GM19468 (cell line): ENCODE results near the gene DYNLT4.
"Not testable (repeated sequence)": the region's sequence is repeated elsewhere in the genome, so short reads cannot be mapped to it uniquely, and the experiment has no call there.

Experiments
- ATAC-seq: cut with Tn5 transposase; IDR thresholded peaks from one replicate; pipeline ENCODE4 v1.9.1; 2021; ENCODE audit warnings: mild to moderate bottlenecking, moderate library complexity, moderate number of reproducible peaks; ENCODE audit not compliant: unreplicated experiment; ENCODE audit errors: extremely low read depth

The DYNLT4 gene

GRCh38 chr1:44829506-44830384 is 22.6 kb upstream of the DYNLT4 start:
- no peak for ATAC-seq

DNA sequence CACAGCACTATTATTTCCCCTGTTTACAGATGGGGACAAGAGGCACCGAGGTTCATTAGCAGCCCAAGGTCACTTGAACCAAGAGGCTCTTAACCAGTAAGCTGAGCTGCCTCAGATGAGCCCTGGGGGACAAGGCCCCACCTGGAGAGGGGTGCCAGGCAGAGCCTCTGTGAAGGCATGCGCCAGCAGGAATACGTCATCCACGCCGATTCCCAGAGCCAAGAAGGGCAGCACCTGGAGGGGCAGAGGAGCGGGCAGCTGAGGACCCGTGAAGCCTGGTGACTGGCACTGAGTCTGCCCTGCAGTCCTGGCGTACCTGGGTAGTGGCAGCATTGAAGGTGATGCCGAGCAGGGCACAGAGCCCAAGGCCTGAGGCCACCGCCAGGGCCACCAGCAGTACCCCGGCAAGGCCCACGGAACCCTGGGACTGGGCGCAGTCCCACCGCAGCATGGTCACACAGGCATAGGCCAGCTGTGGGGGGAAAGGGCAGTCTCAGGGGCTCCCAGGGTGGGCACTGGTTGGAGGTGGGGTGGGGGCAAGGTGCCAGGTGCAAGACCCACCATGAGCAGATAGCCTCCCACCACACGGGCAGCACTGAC is 21.8 kb upstream of the DYNLT4 start:
- ATAC-seq: no peak

- no peak for ATAC-seq
Observed at GRCh38 chr1:44828003-44828651, 21.0 kb upstream of the DYNLT4 start.

GRCh38 chr1:44827197-44828002 is 20.2 kb upstream of the DYNLT4 start:
- ATAC-seq: no peak

DNA sequence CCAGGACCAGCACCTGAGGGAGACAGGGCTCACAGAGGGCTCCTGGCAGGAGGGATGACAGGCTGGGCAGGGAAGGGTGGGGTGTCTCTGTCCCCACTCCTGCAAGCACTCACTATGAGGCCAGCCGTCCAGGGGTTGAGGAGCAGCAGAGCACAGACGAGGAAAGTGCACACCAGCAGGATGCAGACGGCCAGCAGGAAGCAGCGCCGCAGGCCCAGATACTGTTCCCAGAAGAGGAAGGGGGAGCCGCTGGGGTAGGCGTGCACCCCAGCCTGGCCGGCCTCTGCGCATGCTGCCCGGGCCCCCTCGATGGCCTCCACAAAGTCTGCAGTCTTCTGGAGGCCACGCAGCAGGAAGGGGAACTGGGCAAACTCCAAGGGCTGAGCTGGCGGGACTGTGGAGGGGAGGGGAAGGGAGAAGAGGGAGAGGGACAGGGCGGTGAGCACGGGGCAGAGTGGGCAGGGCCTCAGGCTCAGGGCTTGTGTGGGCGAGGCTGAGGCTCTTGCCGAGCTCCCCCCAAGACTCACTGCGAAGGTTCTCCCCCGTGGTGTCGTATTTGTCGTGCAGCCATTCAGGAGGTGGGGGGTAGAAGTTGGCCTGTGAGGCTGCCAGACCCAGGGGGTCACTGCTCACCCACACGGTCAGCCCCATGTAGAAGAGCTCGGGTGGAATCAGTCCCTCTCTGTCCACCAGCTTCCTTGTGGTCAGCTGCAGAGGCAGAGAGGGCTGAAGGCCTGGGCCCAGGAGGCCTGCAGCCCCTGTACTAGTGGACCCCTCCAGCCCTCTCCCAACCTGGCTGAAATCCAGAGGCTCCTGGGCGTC is 19.4 kb upstream of the DYNLT4 start:
- no peak for ATAC-seq

GRCh38 chr1:44824392-44824791 is 17.2 kb upstream of the DYNLT4 start:
- not testable (repeated sequence) for ATAC-seq

DNA sequence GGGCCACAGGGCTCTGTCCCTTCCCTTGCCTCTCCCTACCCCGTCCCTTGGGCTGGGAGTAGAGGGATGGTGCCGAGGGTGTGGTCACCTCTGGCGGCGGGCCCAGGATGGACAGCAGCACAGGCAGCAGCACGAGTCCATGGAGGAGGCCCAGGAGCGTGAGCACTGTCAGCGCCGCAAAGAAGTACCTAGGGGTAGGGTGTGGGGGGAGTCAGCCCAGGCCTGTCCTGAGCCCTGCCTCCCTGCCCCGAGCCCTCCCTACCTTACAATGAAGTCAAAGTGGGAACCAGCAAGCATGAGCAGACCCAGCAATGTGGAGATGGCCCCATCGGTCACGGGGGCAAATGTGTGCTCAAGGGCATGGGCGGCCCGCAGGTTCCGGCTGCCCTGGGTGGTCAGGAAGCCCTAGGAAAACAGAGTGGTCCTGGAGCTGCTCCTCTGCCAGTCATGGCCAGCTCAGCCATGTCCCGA is 15.9 kb upstream of the DYNLT4 start:
- ATAC-seq: no peak

- ATAC-seq: no peak
Observed at GRCh38 chr1:44822131-44822701, 15.1 kb upstream of the DYNLT4 start.

- no peak for ATAC-seq
Observed at GRCh38 chr1:44821240-44821715, 14.1 kb upstream of the DYNLT4 start.

GRCh38 chr1:44820328-44821239 is 13.4 kb upstream of the DYNLT4 start:
- ATAC-seq: no peak

GRCh38 chr1:44819608-44820327 is 12.6 kb upstream of the DYNLT4 start:
- peak; percentile 68 for ATAC-seq

GRCh38 chr1:44819196-44819607 is 12.1 kb upstream of the DYNLT4 start:
- ATAC-seq: no peak

- ATAC-seq: no peak
Observed at GRCh38 chr1:44817771-44818495, 10.8 kb upstream of the DYNLT4 start.

DNA sequence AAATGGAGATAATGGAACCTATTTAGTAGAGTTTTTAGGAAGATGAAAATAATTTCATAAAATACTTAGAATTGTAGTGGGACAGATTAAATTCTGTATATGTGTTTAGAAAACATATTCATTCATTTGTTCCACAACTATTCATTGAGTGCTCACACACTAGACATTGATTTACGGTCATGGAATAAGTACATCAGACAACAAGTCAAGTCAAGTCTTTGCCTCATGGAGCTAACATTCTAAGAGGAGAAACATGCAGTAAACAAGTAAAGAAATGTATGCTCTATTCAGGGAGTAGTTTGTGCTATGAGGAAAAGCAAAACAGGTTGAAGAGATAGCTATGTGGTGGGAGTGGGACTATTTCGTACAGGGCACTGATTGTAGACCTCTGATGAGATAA is 10.2 kb upstream of the DYNLT4 start:
- no peak for ATAC-seq

DNA sequence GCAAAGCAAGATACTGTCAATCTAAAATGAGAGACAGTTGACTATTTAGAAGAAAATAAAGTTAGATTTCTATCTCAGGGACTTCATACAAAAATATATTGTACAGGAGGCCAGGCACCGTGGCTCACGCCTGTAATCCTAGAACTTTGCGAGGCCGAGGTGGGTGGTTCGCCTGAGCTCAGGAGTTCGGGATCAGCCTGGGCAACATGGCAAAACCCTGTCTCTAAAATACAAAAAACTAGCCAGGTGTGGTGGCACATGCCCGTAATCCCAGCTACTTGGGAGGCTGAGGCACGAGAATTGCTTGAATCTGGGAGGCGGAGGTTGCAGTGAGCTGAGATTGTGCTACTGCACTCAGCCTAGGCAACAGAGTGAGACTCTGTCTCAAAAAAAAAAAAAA is 8.8 kb upstream of the DYNLT4 start:
- ATAC-seq: not testable (repeated sequence)

DNA sequence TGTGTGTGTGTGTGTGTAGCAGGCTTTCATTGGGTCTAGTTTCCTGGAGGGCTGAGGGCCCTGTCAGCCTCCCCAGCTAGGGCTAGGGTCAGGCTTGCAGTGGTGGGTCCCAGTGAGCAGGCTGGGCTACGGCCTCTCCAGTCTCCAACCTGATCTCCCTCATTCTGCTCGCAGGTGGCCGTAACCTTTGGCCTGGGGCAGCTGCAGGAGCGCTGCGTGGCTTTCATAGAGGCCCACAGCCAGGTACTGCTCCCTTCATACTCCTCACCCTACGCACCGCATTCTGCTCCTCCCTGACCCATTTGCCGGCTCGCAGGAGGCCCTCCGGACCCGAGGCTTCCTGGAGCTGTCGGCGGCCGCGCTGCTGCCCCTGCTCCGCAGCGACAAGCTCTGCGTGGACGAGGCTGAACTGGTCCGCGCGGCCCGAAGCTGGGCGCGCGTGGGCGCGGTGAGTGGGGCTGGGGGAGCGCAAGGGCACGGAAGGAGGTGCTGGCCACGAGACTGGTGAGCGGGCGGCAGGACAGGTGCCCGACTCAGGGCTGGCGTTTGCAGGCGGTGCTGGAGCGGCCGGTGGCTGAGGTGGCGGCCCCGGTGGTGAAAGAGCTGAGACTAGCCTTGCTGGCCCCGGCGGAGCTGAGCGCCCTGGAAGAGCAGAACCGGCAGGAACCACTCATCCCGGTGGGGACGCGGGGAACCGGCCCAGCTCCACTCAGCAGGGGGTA is 5.8 kb upstream of the DYNLT4 start:
- no peak for ATAC-seq
